H1 (cell line): ENCODE measurements around the gene MDFIC.

Experiments used
- MAFK ChIP-seq: IDR thresholded peaks from 2 replicates; pipeline ENCODE4 v1.6.1; 2012; ENCODE audit warnings: low read depth, mild to moderate bottlenecking, improper control_type of control experiment, low read length
- POLR2A ChIP-seq, 2 experiments: IDR thresholded peaks; 1 replicate in 1 of 2; 2 replicates in 1 of 2; pipeline ENCODE4 v1.6.1; 2011; ENCODE audit warnings: low read depth in 2 of 2, low read length in 2 of 2, mild to moderate bottlenecking in 2 of 2; ENCODE audit errors: control extremely low read depth in 1 of 2
- TF ChIP-seq, protein P1 (sequence below), 3 experiments: IDR thresholded peaks; 1 replicate in 2 of 3; 2 replicates in 1 of 3; pipeline versions ENCODE4 v1.5.1 to v1.6.1; 2011; ENCODE audit warnings: low read length in 3 of 3, mild to moderate bottlenecking in 3 of 3, inconsistent platforms in 2 of 3, low read depth in 1 of 3, moderate library complexity in 1 of 3; ENCODE audit not compliant: insufficient read depth in 1 of 3; ENCODE audit errors: control extremely low read depth in 1 of 3

GRCh38 chr7:114970732-114971131 lies 48.8 kb downstream of the MDFIC start:
- TF ChIP-seq, protein P1, sequence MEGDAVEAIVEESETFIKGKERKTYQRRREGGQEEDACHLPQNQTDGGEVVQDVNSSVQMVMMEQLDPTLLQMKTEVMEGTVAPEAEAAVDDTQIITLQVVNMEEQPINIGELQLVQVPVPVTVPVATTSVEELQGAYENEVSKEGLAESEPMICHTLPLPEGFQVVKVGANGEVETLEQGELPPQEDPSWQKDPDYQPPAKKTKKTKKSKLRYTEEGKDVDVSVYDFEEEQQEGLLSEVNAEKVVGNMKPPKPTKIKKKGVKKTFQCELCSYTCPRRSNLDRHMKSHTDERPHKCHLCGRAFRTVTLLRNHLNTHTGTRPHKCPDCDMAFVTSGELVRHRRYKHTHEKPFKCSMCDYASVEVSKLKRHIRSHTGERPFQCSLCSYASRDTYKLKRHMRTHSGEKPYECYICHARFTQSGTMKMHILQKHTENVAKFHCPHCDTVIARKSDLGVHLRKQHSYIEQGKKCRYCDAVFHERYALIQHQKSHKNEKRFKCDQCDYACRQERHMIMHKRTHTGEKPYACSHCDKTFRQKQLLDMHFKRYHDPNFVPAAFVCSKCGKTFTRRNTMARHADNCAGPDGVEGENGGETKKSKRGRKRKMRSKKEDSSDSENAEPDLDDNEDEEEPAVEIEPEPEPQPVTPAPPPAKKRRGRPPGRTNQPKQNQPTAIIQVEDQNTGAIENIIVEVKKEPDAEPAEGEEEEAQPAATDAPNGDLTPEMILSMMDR (IDR thresholded peaks at IDR 0.05; ENCODE audit: control extremely low read depth in 1 of 3, insufficient read depth in 1 of 3, low read depth in 1 of 3, low read length in 3 of 3) = no peak
- TF ChIP-seq POLR2A (IDR thresholded peaks at IDR 0.05; ENCODE audit: control extremely low read depth in 1 of 2, low read depth in 2 of 2, low read length in 2 of 2) (no peak), MAFK (no peak)
